Liver (tissue), 9 donors: ENCODE results near the gene ANXA6. TPM values are rescaled to one million over a fixed set of nuclear protein-coding genes. Genes with fewer than 3 reads are reported as not detected.

Experiments
- DNase-seq: peaks from one replicate; pipeline ENCODE4 v3.0.0-alpha.2; 2017; ENCODE audit warnings: low spot score
- H3K27ac ChIP-seq, 2 donors: one replicate each; pipeline ENCODE4 v1.7.0; 2013; ENCODE audit warnings: inconsistent platforms in 2 of 2, low read length in 2 of 2, control low read depth in 1 of 2, low read depth in 1 of 2, mild to moderate bottlenecking in 1 of 2
- H3K27me3 ChIP-seq, 4 donors: one replicate each; pipeline versions ENCODE4 v1.6.1 to v1.7.0; 2013; ENCODE audit warnings: low read length in 3 of 4, inconsistent platforms in 1 of 4, mild to moderate bottlenecking in 1 of 4, moderate library complexity in 1 of 4; ENCODE audit not compliant: control insufficient read depth in 4 of 4, insufficient read depth in 4 of 4
- H3K36me3 ChIP-seq, 4 donors: one replicate each; pipeline versions ENCODE4 v1.6.1 to v1.7.0; 2013; ENCODE audit warnings: low read length in 3 of 4, mild to moderate bottlenecking in 3 of 4, low read depth in 1 of 4, moderate library complexity in 1 of 4; ENCODE audit not compliant: control insufficient read depth in 4 of 4, insufficient read depth in 3 of 4
- H3K4me1 ChIP-seq, 4 donors: one replicate each; pipeline versions ENCODE4 v1.6.1 to v1.7.0; 2013; ENCODE audit warnings: low read length in 3 of 4, mild to moderate bottlenecking in 3 of 4, moderate library complexity in 1 of 4; ENCODE audit not compliant: control insufficient read depth in 4 of 4, insufficient read depth in 4 of 4
- H3K4me3 ChIP-seq, 3 donors: one replicate each; pipeline versions ENCODE4 v1.6.1 to v1.7.0; 2013; ENCODE audit warnings: low read length in 3 of 3, control low read depth in 1 of 3, low read depth in 1 of 3, mild to moderate bottlenecking in 1 of 3
- H3K9ac ChIP-seq, 2 donors: one replicate each; pipeline ENCODE4 v1.7.0; 2013; ENCODE audit warnings: low read length in 2 of 2, mild to moderate bottlenecking in 2 of 2, moderate library complexity in 2 of 2, control low read depth in 1 of 2, low read depth in 1 of 2
- H3K9me3 ChIP-seq, 4 donors: one replicate each; pipeline versions ENCODE4 v1.6.1 to v1.7.0; 2013; ENCODE audit warnings: low read length in 3 of 4; ENCODE audit not compliant: control insufficient read depth in 4 of 4
- EGR1 ChIP-seq, 2 donors: IDR thresholded peaks; 2 replicates each; pipeline ENCODE4 v1.6.1; 2016 to 2018; ENCODE audit warnings: antibody characterized with exemption in 2 of 2, low read depth in 2 of 2
- FOXA2 ChIP-seq: IDR thresholded peaks from 2 replicates; pipeline ENCODE4 v1.6.1; 2016; ENCODE audit warnings: antibody characterized with exemption
- HNF4A ChIP-seq, 2 donors: conservative IDR thresholded peaks; 2 replicates each; pipeline ENCODE4 v1.6.1; 2016; ENCODE audit warnings: antibody characterized with exemption in 2 of 2, mild to moderate bottlenecking in 2 of 2
- JUND ChIP-seq, 2 donors: IDR thresholded peaks; 2 replicates each; pipeline ENCODE4 v1.6.1; 2016; ENCODE audit warnings: antibody characterized with exemption in 2 of 2
- NR2F2 ChIP-seq: IDR thresholded peaks from 2 replicates; pipeline ENCODE4 v1.6.1; 2016; ENCODE audit warnings: antibody characterized with exemption
- SP1 ChIP-seq: IDR thresholded peaks from 2 replicates; pipeline ENCODE4 v1.6.1; 2018; ENCODE audit warnings: antibody characterized with exemption, mild to moderate bottlenecking
- TAF1 ChIP-seq: conservative IDR thresholded peaks from 2 replicates; pipeline ENCODE4 v1.6.1; 2016; ENCODE audit warnings: antibody characterized with exemption, mild to moderate bottlenecking
- YY1 ChIP-seq: IDR thresholded peaks from 2 replicates; pipeline ENCODE4 v1.6.1; 2016; ENCODE audit warnings: antibody characterized with exemption, mild to moderate bottlenecking
- WGBS: extraction: QIAGEN DNeasy Blood & Tissue Kit; methylation state at CpG from one replicate; pipeline ENCODE4 v1.1.7; 2013; 5-methylcytosine and 5-hydroxymethylcytosine counted together
- polyA plus RNA-seq, 2 donors: library from polyadenylated mRNA; stranded (reverse) in 1 of 2; unstranded in 1 of 2; fragments of 200-250 nt in 1 of 2; fragments of >200 nt in 1 of 2; fragmentation: Nextera tagmentation in 1 of 2; extraction: Ambion mirVana in 1 of 2; gene quantifications; one replicate each; pipeline versions ENCODE4 v1.2.1 to v1.2.3, GENCODE V29; 2013 to 2015
- total RNA-seq, 2 donors: library from RNA; depleted of rRNA; stranded (reverse); fragments of >200 nt; gene quantifications; one replicate each; pipeline ENCODE4 v1.2.3, GENCODE V29; 2014
- TF ChIP-seq, protein P1 (sequence below): IDR thresholded peaks from 2 replicates; pipeline ENCODE4 v1.6.1; 2016; ENCODE audit warnings: antibody characterized with exemption
- TF ChIP-seq, protein P2 (sequence below): fragments of 150-350 bp; IDR thresholded peaks from 2 replicates; pipeline ENCODE4 v1.5.1; 2017; ENCODE audit warnings: improper control_type of control experiment, low read depth, low read length; ENCODE audit not compliant: missing input control
- TF ChIP-seq, protein P3 (sequence below): IDR thresholded peaks from 2 replicates; pipeline ENCODE4 v1.6.1; 2016; ENCODE audit warnings: antibody characterized with exemption, mild to moderate bottlenecking
- donor health status: healthy.
- donor health status: healthy.
- donor health status: healthy.
- donor health status: healthy.
- donor health status: healthy.

ANXA6 gene
- total and polyA plus RNA-seq, 4 donors: 52.7 to 215 (median 126) TPM

DNA sequence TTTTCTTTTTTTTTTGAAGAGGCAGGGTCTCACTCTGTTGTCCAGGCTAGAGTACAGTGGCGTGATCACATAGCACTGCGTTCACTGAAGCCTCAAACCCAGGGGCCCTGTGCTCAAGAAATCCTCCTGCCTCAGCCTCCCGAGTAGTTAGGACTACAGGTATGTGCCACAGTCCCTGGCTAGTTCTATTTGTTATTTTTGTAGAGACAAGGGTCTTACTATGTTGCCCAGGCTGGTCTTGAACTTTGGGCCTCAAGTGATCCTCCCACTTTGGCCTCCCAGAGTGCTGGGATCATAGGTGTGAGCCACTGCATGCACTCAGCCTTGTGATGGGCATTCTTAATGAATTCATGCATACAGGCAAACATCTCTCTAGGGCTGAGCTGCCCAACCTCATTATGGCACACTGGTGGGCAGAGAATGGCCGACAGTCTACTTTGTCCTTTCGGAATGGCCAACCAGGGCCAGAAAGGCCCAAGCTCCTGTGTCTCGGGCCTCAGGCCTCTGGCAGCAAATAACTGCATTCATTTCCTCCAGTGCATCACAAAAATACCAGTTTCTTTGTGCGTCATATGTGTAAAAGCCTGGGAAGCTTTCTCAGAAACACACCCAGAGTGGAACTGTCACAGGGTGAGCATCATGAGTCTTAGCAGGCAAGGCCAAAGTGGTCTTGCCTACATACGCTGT lies 27.2 kb downstream of the ANXA6 start (continued):
- TF ChIP-seq, protein P1, sequence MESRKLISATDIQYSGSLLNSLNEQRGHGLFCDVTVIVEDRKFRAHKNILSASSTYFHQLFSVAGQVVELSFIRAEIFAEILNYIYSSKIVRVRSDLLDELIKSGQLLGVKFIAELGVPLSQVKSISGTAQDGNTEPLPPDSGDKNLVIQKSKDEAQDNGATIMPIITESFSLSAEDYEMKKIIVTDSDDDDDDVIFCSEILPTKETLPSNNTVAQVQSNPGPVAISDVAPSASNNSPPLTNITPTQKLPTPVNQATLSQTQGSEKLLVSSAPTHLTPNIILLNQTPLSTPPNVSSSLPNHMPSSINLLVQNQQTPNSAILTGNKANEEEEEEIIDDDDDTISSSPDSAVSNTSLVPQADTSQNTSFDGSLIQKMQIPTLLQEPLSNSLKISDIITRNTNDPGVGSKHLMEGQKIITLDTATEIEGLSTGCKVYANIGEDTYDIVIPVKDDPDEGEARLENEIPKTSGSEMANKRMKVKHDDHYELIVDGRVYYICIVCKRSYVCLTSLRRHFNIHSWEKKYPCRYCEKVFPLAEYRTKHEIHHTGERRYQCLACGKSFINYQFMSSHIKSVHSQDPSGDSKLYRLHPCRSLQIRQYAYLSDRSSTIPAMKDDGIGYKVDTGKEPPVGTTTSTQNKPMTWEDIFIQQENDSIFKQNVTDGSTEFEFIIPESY: no peak
- TF ChIP-seq JUND (IDR thresholded peaks at IDR 0.05) (no peak), YY1 (no peak)
- TF ChIP-seq, protein P2, sequence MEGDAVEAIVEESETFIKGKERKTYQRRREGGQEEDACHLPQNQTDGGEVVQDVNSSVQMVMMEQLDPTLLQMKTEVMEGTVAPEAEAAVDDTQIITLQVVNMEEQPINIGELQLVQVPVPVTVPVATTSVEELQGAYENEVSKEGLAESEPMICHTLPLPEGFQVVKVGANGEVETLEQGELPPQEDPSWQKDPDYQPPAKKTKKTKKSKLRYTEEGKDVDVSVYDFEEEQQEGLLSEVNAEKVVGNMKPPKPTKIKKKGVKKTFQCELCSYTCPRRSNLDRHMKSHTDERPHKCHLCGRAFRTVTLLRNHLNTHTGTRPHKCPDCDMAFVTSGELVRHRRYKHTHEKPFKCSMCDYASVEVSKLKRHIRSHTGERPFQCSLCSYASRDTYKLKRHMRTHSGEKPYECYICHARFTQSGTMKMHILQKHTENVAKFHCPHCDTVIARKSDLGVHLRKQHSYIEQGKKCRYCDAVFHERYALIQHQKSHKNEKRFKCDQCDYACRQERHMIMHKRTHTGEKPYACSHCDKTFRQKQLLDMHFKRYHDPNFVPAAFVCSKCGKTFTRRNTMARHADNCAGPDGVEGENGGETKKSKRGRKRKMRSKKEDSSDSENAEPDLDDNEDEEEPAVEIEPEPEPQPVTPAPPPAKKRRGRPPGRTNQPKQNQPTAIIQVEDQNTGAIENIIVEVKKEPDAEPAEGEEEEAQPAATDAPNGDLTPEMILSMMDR: no peak

DNA sequence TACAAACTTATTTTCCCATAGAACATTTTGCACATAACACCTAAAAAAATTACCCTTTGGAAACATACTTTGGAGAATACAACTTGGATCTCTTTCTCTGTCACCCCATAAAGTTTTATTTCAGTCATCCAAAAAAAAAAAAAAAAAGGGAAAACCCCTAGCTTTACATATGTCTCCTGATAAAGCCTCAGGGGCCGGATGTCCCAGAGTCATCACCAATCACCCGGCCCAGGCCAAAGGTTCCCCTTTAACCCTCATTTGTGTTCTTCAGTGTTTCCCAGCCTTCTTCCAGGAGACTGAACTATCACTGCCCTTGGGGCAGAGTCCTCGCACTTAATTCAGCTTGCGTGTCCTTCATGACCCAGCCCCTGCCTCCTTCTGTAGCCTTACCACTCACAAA lies 28.8 kb downstream of the ANXA6 start:
- no peaks in the 10 kb centered on the region for H3K27me3 ChIP-seq
- WGBS: 64% methylated on average over 4 of the region's 4 CpGs
- H3K36me3 ChIP-seq: peaks cover 14 to 83% (median 60%) of the 10 kb centered on the region in 4 donors
- H3K4me3 ChIP-seq: no peak overlapping the region
- no peaks in the 10 kb centered on the region for H3K9me3 ChIP-seq
- DNase-seq: no peak
- no peak overlapping the region for H3K27ac ChIP-seq
- H3K9ac ChIP-seq: no peak overlapping the region
- no peak for TF ChIP-seq FOXA2
- H3K4me1 ChIP-seq: peaks cover 0 to 4% (median 2%) of the 10 kb centered on the region in 4 donors

DNA sequence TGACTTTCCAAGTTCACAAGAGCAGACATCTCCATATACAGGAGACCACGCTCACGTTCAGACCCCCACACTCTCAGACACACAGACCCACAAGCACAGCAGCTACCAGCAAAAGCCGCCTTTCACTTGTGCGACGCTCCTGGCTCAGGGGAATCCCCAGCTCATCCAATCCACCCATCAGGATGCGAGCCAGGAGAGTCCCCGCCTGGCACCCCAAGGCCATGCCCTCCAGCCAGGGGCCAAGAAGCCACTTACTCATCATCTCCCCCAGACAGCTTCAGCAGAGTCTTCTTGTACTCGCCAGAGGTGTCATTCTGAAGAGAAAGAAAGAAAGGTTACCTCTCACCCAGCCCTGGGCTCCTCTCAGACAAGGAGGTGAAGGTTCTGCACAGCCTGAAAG lies 29.7 kb downstream of the ANXA6 start:
- Histone ChIP-seq H3K27me3 (no peaks in the 10 kb centered on the region), H3K4me3 (no peak overlapping the region), H3K4me1 (peaks cover 0 to 7% (median 2%) of the 10 kb centered on the region in 4 donors), H3K9ac (no peak overlapping the region), H3K27ac (no peak overlapping the region), H3K9me3 (no peaks in the 10 kb centered on the region), H3K36me3 (peaks cover 14 to 80% (median 59%) of the 10 kb centered on the region in 4 donors)
- WGBS: 90% methylated on average over 8 of the region's 8 CpGs
- TF ChIP-seq FOXA2 (no peak), TAF1 (no peak), SP1 (no peak)
- TF ChIP-seq, protein P2: no peak
- DNase-seq: no peak

DNA sequence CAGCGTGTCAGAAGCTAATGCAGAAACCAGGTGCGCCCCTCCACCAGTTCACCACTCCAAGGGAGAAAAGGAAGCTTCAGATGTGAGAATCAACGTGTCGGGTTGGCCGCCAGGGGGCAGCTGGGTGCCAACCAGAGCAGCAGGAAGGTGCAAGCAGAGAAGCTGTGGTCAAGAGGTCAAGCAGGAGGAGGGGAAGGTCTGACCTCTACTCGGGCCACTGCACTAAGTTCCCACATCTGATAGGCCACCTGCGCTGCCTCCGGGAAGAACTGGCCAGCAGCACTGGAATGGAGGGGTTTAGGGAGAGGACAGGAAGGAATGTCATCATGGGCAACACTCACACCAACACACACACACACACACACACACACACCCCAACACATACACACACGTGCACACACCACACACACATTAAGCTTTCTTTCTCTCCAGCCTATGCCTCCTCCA lies 31.4 kb downstream of the ANXA6 start:
- peak; percentile 76 for DNase-seq
- H3K9me3 ChIP-seq: no peaks in the 10 kb centered on the region
- peaks cover 0 to 7% (median 2%) of the 10 kb centered on the region in 4 donors for H3K4me1 ChIP-seq
- H3K27me3 ChIP-seq: no peaks in the 10 kb centered on the region
- H3K4me3 ChIP-seq: no peak overlapping the region
- H3K9ac ChIP-seq: no peak overlapping the region
- 15% methylated on average over 9 of the region's 9 CpGs for WGBS
- peak overlapping the region in 1 of 2 donors; percentile 18 for H3K27ac ChIP-seq
- H3K36me3 ChIP-seq: peaks cover 7 to 79% (median 60%) of the 10 kb centered on the region in 4 donors
- TF ChIP-seq TAF1 (no peak), NR2F2 (peak; percentile 97), HNF4A (conservative IDR thresholded peaks at IDR 0.05) (peak; percentile 19 to 50), EGR1 (IDR thresholded peaks at IDR 0.05; ENCODE audit: low read depth in 2 of 2) (no peak)
- TF ChIP-seq, protein P2: peak; percentile 73
- TF ChIP-seq, protein P3, sequence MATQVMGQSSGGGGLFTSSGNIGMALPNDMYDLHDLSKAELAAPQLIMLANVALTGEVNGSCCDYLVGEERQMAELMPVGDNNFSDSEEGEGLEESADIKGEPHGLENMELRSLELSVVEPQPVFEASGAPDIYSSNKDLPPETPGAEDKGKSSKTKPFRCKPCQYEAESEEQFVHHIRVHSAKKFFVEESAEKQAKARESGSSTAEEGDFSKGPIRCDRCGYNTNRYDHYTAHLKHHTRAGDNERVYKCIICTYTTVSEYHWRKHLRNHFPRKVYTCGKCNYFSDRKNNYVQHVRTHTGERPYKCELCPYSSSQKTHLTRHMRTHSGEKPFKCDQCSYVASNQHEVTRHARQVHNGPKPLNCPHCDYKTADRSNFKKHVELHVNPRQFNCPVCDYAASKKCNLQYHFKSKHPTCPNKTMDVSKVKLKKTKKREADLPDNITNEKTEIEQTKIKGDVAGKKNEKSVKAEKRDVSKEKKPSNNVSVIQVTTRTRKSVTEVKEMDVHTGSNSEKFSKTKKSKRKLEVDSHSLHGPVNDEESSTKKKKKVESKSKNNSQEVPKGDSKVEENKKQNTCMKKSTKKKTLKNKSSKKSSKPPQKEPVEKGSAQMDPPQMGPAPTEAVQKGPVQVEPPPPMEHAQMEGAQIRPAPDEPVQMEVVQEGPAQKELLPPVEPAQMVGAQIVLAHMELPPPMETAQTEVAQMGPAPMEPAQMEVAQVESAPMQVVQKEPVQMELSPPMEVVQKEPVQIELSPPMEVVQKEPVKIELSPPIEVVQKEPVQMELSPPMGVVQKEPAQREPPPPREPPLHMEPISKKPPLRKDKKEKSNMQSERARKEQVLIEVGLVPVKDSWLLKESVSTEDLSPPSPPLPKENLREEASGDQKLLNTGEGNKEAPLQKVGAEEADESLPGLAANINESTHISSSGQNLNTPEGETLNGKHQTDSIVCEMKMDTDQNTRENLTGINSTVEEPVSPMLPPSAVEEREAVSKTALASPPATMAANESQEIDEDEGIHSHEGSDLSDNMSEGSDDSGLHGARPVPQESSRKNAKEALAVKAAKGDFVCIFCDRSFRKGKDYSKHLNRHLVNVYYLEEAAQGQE: no peak
